AG10803 (cell line): ENCODE data around the gene OTOS.

Source experiments
- DNase-seq: peaks from one replicate; pipeline ENCODE4 v3.0.0; 2010; ENCODE audit warnings: low read depth
- H3K4me3 ChIP-seq: 2 replicates; pipeline ENCODE4 v1.5.1; 2011; ENCODE audit warnings: mild to moderate bottlenecking, low read length, control low read depth
- TF ChIP-seq, protein P1 (sequence below): conservative IDR thresholded peaks from 2 replicates; pipeline ENCODE4 v1.5.1; 2011; ENCODE audit warnings: mild to moderate bottlenecking, low read length, control low read depth, inconsistent platforms

OTOS gene

GRCh38 chr2:240163844-240164574 lies 23.6 kb upstream of the OTOS start:
- TF ChIP-seq, protein P1, sequence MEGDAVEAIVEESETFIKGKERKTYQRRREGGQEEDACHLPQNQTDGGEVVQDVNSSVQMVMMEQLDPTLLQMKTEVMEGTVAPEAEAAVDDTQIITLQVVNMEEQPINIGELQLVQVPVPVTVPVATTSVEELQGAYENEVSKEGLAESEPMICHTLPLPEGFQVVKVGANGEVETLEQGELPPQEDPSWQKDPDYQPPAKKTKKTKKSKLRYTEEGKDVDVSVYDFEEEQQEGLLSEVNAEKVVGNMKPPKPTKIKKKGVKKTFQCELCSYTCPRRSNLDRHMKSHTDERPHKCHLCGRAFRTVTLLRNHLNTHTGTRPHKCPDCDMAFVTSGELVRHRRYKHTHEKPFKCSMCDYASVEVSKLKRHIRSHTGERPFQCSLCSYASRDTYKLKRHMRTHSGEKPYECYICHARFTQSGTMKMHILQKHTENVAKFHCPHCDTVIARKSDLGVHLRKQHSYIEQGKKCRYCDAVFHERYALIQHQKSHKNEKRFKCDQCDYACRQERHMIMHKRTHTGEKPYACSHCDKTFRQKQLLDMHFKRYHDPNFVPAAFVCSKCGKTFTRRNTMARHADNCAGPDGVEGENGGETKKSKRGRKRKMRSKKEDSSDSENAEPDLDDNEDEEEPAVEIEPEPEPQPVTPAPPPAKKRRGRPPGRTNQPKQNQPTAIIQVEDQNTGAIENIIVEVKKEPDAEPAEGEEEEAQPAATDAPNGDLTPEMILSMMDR, result no peak
- H3K4me3 ChIP-seq, result no peak overlapping the region
- no peak for DNase-seq

- no peak for DNase-seq
- no peak overlapping the region for H3K4me3 ChIP-seq
- TF ChIP-seq, protein P1, result no peak
These were observed 22.7 kb upstream of the OTOS start for GRCh38 chr2:240162939-240163714.

DNA sequence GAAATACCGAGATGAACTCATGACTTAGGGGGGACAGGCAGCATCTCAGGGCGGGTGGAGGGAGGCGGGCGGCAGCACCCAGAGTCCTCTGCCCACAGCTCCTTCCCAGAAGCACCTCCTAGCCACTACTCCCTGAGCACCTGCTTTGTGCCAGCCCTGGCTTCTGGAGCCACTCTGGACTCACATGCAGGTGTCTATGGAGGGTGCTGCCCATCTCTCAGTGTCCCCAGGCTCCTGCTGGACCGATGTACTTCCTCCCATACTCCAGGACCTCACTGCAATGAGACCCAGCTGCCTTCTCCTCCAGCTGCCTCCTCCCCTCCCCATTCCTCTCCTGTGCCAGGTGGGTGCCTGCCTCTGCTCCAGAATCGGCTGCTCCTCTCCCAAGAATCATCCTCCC lies 22.1 kb upstream of the OTOS start:
- no peak for DNase-seq
- no peak overlapping the region for H3K4me3 ChIP-seq
- TF ChIP-seq, protein P1, result no peak

- no peak for DNase-seq
- TF ChIP-seq, protein P1, result no peak
- H3K4me3 ChIP-seq, result no peak overlapping the region
These were observed 21.6 kb upstream of the OTOS start for GRCh38 chr2:240162032-240162431.

DNA sequence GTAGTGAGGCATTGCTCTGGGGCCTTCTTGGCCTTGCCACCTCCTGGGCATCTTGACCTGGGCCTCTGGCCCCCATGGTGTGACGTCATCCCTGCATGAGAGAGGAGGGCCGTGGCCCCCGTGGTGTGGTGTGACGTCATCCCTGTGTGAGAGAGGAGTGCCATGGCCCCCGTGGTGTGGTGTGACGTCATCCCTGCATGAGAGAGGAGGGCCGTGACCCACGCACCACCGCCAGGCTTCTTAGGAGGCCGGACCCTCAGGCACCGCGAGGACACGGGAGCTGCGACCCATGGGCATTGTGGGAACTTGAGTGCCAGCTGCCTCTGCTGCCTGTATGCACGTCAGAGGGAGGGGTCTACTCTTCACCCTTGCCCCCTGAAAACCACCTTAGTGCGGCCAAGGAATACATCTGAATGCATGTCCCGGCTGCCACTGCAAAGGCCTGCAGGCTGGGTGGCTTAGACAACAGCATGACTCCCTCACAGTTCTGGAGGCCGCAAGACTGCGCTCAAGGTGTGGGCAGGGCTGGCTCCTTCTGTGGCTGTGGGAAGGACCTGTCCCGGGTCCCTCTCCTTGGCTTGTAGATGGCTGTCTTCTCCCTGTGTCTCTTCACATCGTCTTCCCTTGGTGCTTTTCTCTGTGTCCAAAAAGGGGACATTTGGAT lies 20.8 kb upstream of the OTOS start:
- TF ChIP-seq, protein P1, result no peak
- H3K4me3 ChIP-seq, result no peak overlapping the region
- DNase-seq, result no peak

DNA sequence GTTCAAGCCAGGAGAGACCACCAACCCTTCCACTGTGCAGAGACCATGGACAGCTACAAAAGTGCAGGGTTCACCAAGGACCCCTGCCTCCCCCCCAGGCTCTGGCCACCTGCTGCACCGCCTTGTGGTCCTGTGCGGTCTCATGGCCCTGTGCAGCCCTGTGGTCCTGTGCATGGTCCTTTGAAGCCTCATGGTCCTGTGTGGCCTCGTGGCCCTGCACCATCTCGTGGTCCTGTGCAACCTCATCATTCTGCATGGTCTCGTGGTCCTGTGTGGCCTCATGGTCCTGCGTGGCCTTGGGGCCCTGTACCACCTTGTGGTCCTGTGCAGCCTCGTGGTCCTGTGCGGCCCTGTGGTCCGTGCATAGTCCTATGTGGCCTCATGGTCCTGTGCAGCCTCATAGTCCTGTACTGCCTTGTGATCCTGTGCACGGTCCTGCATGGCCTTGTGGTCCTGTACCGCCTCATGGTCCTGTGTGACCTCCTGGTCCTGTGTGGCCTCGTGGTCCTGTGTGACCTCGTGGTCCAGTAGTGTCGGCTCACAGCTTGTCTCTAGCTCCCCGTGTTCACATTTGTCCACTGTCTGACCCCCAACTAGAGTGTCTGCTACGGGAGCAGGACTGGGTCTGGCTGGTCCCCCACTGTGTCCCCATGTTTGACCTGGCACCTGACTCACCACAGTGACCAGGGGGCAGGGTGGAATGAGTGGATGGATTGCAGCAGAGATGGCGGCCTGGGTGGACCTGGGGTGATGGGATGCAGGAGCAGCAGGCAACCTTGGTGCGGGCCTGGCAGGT lies 20.0 kb upstream of the OTOS start:
- no peak for DNase-seq
- TF ChIP-seq, protein P1, result no peak
- H3K4me3 ChIP-seq, result no peak overlapping the region
